Spleen (tissue), 7 donors: ENCODE results near the gene NLRP6.

Experiments used
- CTCF ChIP-seq, 11 experiments: fragments of 200-600 bp in 7 of 11; fragments of 450-650 bp in 4 of 11; sonication (generic) in 4 of 11; IDR thresholded peaks in 8 of 11; conservative IDR thresholded peaks in 3 of 11; 1 replicate in 7 of 11; 2 replicates in 4 of 11; pipeline versions ENCODE4 v1.4.0 to v1.8.0; 2016 to 2021; ENCODE audit warnings: antibody characterized with exemption in 11 of 11, inconsistent platforms in 4 of 11, mild to moderate bottlenecking in 1 of 11
- POLR2A ChIP-seq, 3 donors: fragments of 450-650 bp; IDR thresholded peaks; one replicate each; pipeline ENCODE4 v1.5.1; 2017; ENCODE audit warnings: antibody characterized with exemption in 3 of 3, mild to moderate bottlenecking in 1 of 3
- donor health status: DM: no; HTN: no; CAD: no; lungs with moderate emphysema.
- donor health status: DM: no; HTN: no; CAD: no.
- donor health status: DM: no; HTN: no; CAD: no.

- no peak for TF ChIP-seq CTCF (IDR thresholded peaks at IDR 0.05 in 8 of 11, conservative IDR thresholded peaks at IDR 0.05 in 3 of 11)
- no peak for TF ChIP-seq POLR2A (IDR thresholded peaks at IDR 0.05)
Observed at GRCh38 chr11:316031-316701, 38.0 kb downstream of the NLRP6 start.
